Measurements from ENCODE around the gene DAP.
"Not testable (repeated sequence)": the region's sequence is repeated elsewhere in the genome, so short reads cannot be mapped to it uniquely, and the experiment has no call there.

DAP gene

DNA sequence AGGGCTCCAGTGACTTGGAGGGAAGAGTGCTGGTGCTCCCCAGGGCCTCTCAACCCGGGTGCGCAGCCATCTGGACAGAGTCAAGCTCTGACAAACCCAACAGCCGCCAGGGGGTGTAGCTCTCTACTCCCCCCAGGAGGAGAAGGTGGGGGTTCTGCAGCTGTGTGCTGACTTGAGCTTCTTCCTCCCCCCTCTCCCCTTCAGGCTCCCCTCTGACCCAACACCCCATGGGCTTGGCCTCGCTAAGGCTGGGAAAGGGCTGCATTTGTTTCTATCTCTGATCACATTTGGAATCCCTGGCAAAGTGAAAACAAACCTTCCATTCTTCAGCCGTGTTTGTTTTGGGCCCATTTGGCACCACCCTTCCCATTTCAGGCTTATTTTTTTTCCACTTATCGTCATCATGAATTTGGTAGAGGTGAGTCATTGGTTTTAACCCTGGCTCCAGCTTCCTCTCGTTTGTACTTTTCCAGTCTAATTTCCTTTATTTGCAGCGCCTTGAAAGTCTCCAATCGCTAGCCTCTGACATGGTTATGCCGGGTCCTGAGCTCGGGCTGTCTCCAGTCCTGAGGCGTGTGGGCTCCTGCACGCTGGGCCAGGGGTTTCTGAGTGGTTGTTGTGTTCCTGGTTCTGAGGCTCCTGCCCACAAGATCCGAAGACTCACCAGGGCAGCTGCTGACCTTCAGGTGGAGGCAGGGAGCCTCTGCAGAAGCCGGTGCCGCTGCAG lies 36.1 kb downstream of the DAP start:
- DNase-seq (no peak), ATAC-seq (ENCODE audit: insufficient read depth, low read depth) (no peak; the same call in 2 of the 3 replicates)
- Histone ChIP-seq H3K4me1 (ENCODE audit: insufficient read depth, low read length) (no peaks in the 10 kb centered on the region), H3K79me2 (ENCODE audit: insufficient read depth, low read length) (no peaks in the 10 kb centered on the region), H3K4me2 (ENCODE audit: insufficient read depth, low read length) (no peak overlapping the region), H3K27ac (ENCODE audit: low read length) (no peak overlapping the region), H3K4me3 (ENCODE audit: low read depth in 1 of 2, low read length in 2 of 2) (no peak overlapping the region), H3K9ac (ENCODE audit: low read depth, low read length) (no peak overlapping the region), H3K9me3 (ENCODE audit: insufficient read depth, low read length, severe bottlenecking) (no peaks in the 10 kb centered on the region), H3K27me3 (ENCODE audit: insufficient read depth, low read length, poor library complexity) (no peaks in the 10 kb centered on the region), H4K20me1 (ENCODE audit: insufficient read depth, low read length) (0 out of 2 replicates have a peak, but pooled peaks cover 6% of the 10 kb centered on the region), H2AFZ (ENCODE audit: low read depth, low read length) (no peak overlapping the region), H3K36me3 (ENCODE audit: insufficient read depth, low read length) (peaks cover 50% of the 10 kb centered on the region)
- TF ChIP-seq EZH2 (IDR thresholded peaks at IDR 0.05; ENCODE audit: borderline replicate concordance, low read depth, low read length, severe bottlenecking) = no peak
- TF ChIP-seq, protein P1, sequence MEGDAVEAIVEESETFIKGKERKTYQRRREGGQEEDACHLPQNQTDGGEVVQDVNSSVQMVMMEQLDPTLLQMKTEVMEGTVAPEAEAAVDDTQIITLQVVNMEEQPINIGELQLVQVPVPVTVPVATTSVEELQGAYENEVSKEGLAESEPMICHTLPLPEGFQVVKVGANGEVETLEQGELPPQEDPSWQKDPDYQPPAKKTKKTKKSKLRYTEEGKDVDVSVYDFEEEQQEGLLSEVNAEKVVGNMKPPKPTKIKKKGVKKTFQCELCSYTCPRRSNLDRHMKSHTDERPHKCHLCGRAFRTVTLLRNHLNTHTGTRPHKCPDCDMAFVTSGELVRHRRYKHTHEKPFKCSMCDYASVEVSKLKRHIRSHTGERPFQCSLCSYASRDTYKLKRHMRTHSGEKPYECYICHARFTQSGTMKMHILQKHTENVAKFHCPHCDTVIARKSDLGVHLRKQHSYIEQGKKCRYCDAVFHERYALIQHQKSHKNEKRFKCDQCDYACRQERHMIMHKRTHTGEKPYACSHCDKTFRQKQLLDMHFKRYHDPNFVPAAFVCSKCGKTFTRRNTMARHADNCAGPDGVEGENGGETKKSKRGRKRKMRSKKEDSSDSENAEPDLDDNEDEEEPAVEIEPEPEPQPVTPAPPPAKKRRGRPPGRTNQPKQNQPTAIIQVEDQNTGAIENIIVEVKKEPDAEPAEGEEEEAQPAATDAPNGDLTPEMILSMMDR (IDR thresholded peaks at IDR 0.05; ENCODE audit: borderline replicate concordance, extremely low read depth, low read length, poor library complexity, severe bottlenecking) = no peak

DNA sequence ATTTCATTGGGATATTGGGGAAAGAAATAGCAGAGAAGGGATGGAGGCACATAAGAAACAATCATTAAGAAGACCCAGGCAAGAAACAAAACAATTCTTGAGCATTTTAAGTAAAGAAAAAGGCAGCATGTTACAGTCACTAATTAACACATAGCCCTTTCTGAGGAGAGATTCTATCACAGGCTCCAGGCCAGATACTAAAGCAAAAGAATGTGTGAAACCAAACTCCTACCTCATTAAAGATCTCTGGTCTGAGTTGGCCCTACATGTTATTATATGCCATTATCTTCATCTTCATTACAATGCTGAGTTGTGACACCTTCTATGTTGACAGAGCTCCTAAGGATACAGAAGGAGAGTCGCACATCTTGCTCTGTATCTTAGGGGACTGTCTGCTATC lies 37.5 kb downstream of the DAP start:
- Histone ChIP-seq H3K4me1 (ENCODE audit: insufficient read depth, low read length) (no peaks in the 10 kb centered on the region), H3K79me2 (ENCODE audit: insufficient read depth, low read length) (no peaks in the 10 kb centered on the region), H3K36me3 (ENCODE audit: insufficient read depth, low read length) (peaks cover 45% of the 10 kb centered on the region), H2AFZ (ENCODE audit: low read depth, low read length) (no peak overlapping the region), H3K4me2 (ENCODE audit: insufficient read depth, low read length) (no peak overlapping the region), H3K9ac (ENCODE audit: low read depth, low read length) (no peak overlapping the region), H3K4me3 (ENCODE audit: low read depth in 1 of 2, low read length in 2 of 2) (no peak overlapping the region), H3K27ac (ENCODE audit: low read length) (no peak overlapping the region), H3K27me3 (ENCODE audit: insufficient read depth, low read length, poor library complexity) (no peaks in the 10 kb centered on the region), H4K20me1 (ENCODE audit: insufficient read depth, low read length) (0 out of 2 replicates have a peak, but pooled peaks cover 2% of the 10 kb centered on the region), H3K9me3 (ENCODE audit: insufficient read depth, low read length, severe bottlenecking) (no peaks in the 10 kb centered on the region)
- DNase-seq (no peak), ATAC-seq (ENCODE audit: insufficient read depth, low read depth) (no peak)
- no peak for TF ChIP-seq EZH2 (IDR thresholded peaks at IDR 0.05; ENCODE audit: borderline replicate concordance, low read depth, low read length, severe bottlenecking)
- TF ChIP-seq, protein P1 (IDR thresholded peaks at IDR 0.05; ENCODE audit: borderline replicate concordance, extremely low read depth, low read length, poor library complexity, severe bottlenecking) = no peak

DNA sequence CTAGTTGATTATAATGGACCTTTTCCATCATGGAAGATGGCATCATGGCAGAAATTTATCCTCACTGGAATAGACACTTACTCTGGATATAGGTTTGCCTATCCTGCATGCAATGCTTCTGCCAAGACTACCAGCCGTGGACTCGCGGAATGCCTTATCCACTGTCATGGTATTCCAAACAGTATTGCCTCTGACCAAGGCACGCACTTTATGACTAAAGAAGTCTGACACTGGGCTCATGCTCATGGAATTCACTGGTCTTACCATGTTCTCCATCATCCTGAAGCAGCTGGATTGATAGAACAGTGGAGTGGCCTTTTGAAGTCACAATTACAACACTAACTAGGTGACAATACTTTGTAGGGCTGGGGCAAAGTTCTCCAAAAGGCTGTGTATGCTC lies 40.3 kb downstream of the DAP start:
- ATAC-seq (ENCODE audit: insufficient read depth, low read depth); H3K9ac ChIP-seq (ENCODE audit: low read depth, low read length); H3K4me1 ChIP-seq (ENCODE audit: insufficient read depth, low read length); H4K20me1 ChIP-seq (ENCODE audit: insufficient read depth, low read length); DNase-seq; H3K27me3 ChIP-seq (ENCODE audit: insufficient read depth, low read length, poor library complexity); H3K4me3 ChIP-seq (ENCODE audit: low read depth in 1 of 2, low read length in 2 of 2); H3K27ac ChIP-seq (ENCODE audit: low read length); H3K9me3 ChIP-seq (ENCODE audit: insufficient read depth, low read length, severe bottlenecking); H3K4me2 ChIP-seq (ENCODE audit: insufficient read depth, low read length); H3K79me2 ChIP-seq (ENCODE audit: insufficient read depth, low read length); H2AFZ ChIP-seq (ENCODE audit: low read depth, low read length): not testable (repeated sequence)
- peaks cover 35% of the 10 kb centered on the region for H3K36me3 ChIP-seq (ENCODE audit: insufficient read depth, low read length)

DNA sequence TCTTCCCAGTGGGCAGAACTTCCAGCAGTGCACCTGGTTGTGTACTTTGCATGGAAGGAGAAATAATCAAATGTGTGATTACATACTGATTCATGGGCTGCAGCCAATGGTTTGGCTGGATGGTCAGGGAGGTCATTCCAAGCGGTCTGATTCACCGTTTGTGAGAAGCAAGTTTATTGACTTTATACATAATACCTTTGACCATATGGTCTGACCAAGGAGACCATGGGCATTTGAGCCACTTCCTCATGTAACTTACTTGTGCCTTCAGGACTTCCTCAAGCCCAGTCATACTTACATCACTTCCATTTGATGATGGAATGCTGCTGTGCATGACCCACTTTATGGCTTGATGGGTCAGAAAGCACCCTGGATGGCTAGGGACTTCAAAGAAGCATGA lies 41.1 kb downstream of the DAP start:
- H3K27me3 ChIP-seq (ENCODE audit: insufficient read depth, low read length, poor library complexity) = no peaks in the 10 kb centered on the region
- H2AFZ ChIP-seq (ENCODE audit: low read depth, low read length) = no peak overlapping the region
- ATAC-seq (ENCODE audit: insufficient read depth, low read depth) (no peak), DNase-seq (no peak)
- H3K4me2 ChIP-seq (ENCODE audit: insufficient read depth, low read length) = no peak overlapping the region
- no peak overlapping the region for H3K4me3 ChIP-seq (ENCODE audit: low read depth in 1 of 2, low read length in 2 of 2)
- H3K36me3 ChIP-seq (ENCODE audit: insufficient read depth, low read length) = peaks cover 42% of the 10 kb centered on the region
- TF ChIP-seq EZH2 (IDR thresholded peaks at IDR 0.05; ENCODE audit: borderline replicate concordance, low read depth, low read length, severe bottlenecking) = no peak
- TF ChIP-seq, protein P1 (IDR thresholded peaks at IDR 0.05; ENCODE audit: borderline replicate concordance, extremely low read depth, low read length, poor library complexity, severe bottlenecking) = no peak
- H4K20me1 ChIP-seq (ENCODE audit: insufficient read depth, low read length) = 0 out of 2 replicates have a peak, but pooled peaks cover 2% of the 10 kb centered on the region
- H3K27ac ChIP-seq (ENCODE audit: low read length) = no peak overlapping the region
- H3K4me1 ChIP-seq (ENCODE audit: insufficient read depth, low read length) = no peaks in the 10 kb centered on the region
- peaks cover 2% of the 10 kb centered on the region; the same call in 1 of the 2 replicates for H3K79me2 ChIP-seq (ENCODE audit: insufficient read depth, low read length)
- no peaks in the 10 kb centered on the region for H3K9me3 ChIP-seq (ENCODE audit: insufficient read depth, low read length, severe bottlenecking)
- H3K9ac ChIP-seq (ENCODE audit: low read depth, low read length) = no peak overlapping the region

DNA sequence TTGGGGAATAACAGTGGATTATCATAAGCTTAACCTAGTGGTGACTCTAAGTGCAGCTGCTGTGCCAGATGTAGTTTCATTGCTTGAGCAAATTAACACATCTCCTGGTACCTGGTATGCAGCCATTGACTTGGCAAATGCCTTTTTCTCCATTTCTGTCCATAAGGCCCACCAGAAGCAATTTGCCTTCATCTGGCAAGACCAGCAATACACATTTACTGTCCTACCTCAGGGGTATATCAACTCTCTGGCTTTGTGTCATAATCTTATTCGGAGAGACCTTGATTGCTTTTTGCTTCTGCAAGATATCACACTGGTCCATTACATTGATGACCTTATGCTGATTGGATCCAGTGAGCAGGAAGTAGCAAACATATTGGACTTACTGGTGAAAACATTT lies 42.4 kb downstream of the DAP start:
- not testable (repeated sequence) for H3K27ac ChIP-seq (ENCODE audit: low read length); ATAC-seq (ENCODE audit: insufficient read depth, low read depth); H3K27me3 ChIP-seq (ENCODE audit: insufficient read depth, low read length, poor library complexity); DNase-seq; H3K79me2 ChIP-seq (ENCODE audit: insufficient read depth, low read length); H3K9me3 ChIP-seq (ENCODE audit: insufficient read depth, low read length, severe bottlenecking); H3K4me2 ChIP-seq (ENCODE audit: insufficient read depth, low read length); H4K20me1 ChIP-seq (ENCODE audit: insufficient read depth, low read length); H3K4me3 ChIP-seq (ENCODE audit: low read depth in 1 of 2, low read length in 2 of 2); H3K9ac ChIP-seq (ENCODE audit: low read depth, low read length); H2AFZ ChIP-seq (ENCODE audit: low read depth, low read length); H3K4me1 ChIP-seq (ENCODE audit: insufficient read depth, low read length)
- H3K36me3 ChIP-seq (ENCODE audit: insufficient read depth, low read length) = peaks cover 48% of the 10 kb centered on the region

DNA sequence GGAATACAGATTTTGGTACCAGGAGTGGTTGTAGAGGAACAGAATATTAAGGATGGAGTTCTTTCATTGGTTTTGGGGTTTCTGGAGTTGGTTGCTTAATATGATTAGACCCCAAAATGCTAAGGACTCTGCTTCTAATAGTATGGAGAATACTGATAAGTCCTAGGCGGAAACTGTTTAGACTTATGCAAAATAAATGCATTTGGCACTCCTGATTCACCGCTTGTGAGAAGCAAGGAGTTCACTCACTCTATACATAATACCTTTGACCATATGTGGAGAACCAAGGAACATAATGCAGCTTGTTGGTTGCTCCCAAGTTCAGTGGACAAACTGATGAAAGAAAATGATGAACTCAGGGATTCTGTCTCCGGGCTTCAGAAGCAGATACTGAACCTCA lies 44.2 kb downstream of the DAP start:
- H3K9me3 ChIP-seq (ENCODE audit: insufficient read depth, low read length, severe bottlenecking); H2AFZ ChIP-seq (ENCODE audit: low read depth, low read length); H3K27ac ChIP-seq (ENCODE audit: low read length); H3K9ac ChIP-seq (ENCODE audit: low read depth, low read length); H3K4me2 ChIP-seq (ENCODE audit: insufficient read depth, low read length); DNase-seq; ATAC-seq (ENCODE audit: insufficient read depth, low read depth); H3K4me3 ChIP-seq (ENCODE audit: low read depth in 1 of 2, low read length in 2 of 2); H4K20me1 ChIP-seq (ENCODE audit: insufficient read depth, low read length); H3K4me1 ChIP-seq (ENCODE audit: insufficient read depth, low read length); H3K27me3 ChIP-seq (ENCODE audit: insufficient read depth, low read length, poor library complexity): not testable (repeated sequence)
- H3K36me3 ChIP-seq (ENCODE audit: insufficient read depth, low read length) = peaks cover 43% of the 10 kb centered on the region
- H3K79me2 ChIP-seq (ENCODE audit: insufficient read depth, low read length) = peaks cover 13% of the 10 kb centered on the region
